ENCODE results near the gene STK16.

STK16 gene

GRCh38 chr2:219205981-219206327 lies 39.3 kb upstream of the STK16 start:
- peaks cover 21 to 34% (median 29%) of the 10 kb centered on the region in 11 experiments; a peak in 21 of 22 replicates for H3K36me3 ChIP-seq
- H4K20me1 ChIP-seq, result peaks cover 0 to 25% (median 6%) of the 10 kb centered on the region in 11 experiments; a peak in 8 of 22 replicates
- no peaks in the 10 kb centered on the region for H3K27me3 ChIP-seq
- peak overlapping the region; percentile 37 to 81 (median 76) for H3K27ac ChIP-seq
- H3K4me1 ChIP-seq, result peaks cover 40 to 48% (median 44%) of the 10 kb centered on the region in 10 experiments
- H3K4me3 ChIP-seq, result peak overlapping the region; percentile 51 to 74 (median 62)
- H3K9ac ChIP-seq, result peak overlapping the region; percentile 74 to 84 (median 77)
- peaks cover 0 to 5% (median 0%) of the 10 kb centered on the region in 11 experiments; a peak in 2 of 22 replicates for H3K9me3 ChIP-seq (replicated peaks in 1 of 11)
- H3K4me2 ChIP-seq, result peak overlapping the region; percentile 66 to 96 (median 88)
- TF ChIP-seq Cebpa-rat (IDR thresholded peaks at IDR 0.05), result no peak

- Histone ChIP-seq H3K27me3 (no peaks in the 10 kb centered on the region), H3K4me1 (peaks cover 40 to 51% (median 45%) of the 10 kb centered on the region in 10 experiments), H3K4me3 (peak within 1 kb of the TSS; percentile 51 to 74 (median 62)), H4K20me1 (peaks cover 0 to 25% (median 6%) of the 10 kb centered on the region in 11 experiments; a peak in 9 of 22 replicates), H3K4me2 (peak within 1 kb of the TSS; percentile 90 to 97 (median 95)), H3K27ac (peak within 1 kb of the TSS; percentile 65 to 81 (median 76)), H3K9me3 (replicated peaks in 1 of 11) (peaks cover 0 to 5% (median 0%) of the 10 kb centered on the region in 11 experiments; a peak in 2 of 22 replicates), H3K9ac (peak within 1 kb of the TSS; percentile 74 to 84 (median 77)), H3K36me3 (peaks cover 21 to 40% (median 32%) of the 10 kb centered on the region in 11 experiments; a peak in 21 of 22 replicates)
- TF ChIP-seq Cebpa-rat (IDR thresholded peaks at IDR 0.05), result no peak
Measured at GRCh38 chr2:219206328-219207133, 38.7 kb upstream of the STK16 start, which contains the start of gene ZFAND2B. Gene ZFAND2B (plus strand): TSS chr2:219206782. CDS start chr2:219206988, 206 bp downstream.

GRCh38 chr2:219207134-219207883 lies 38.0 kb upstream of the STK16 start:
- Histone ChIP-seq H3K4me2 (peak overlapping the region; percentile 86 to 97 (median 95)), H3K4me1 (peaks cover 40 to 51% (median 45%) of the 10 kb centered on the region in 10 experiments), H3K9ac (peak overlapping the region; percentile 74 to 84 (median 77); a peak in 20 of 22 replicates), H3K27ac (peak overlapping the region in 10 of 11 experiments; percentile 18 to 80 (median 70); a peak in 12 of 22 replicates), H3K36me3 (peaks cover 21 to 44% (median 36%) of the 10 kb centered on the region in 11 experiments), H3K9me3 (replicated peaks in 1 of 11) (peaks cover 0 to 5% (median 0%) of the 10 kb centered on the region in 11 experiments; a peak in 2 of 22 replicates), H3K27me3 (no peaks in the 10 kb centered on the region), H3K4me3 (peak overlapping the region; percentile 51 to 74 (median 62)), H4K20me1 (peaks cover 0 to 25% (median 6%) of the 10 kb centered on the region in 11 experiments; a peak in 9 of 22 replicates)
- no peak for TF ChIP-seq Cebpa-rat (IDR thresholded peaks at IDR 0.05)

- Histone ChIP-seq H4K20me1 (peaks cover 0 to 28% (median 6%) of the 10 kb centered on the region in 11 experiments; a peak in 10 of 22 replicates), H3K9me3 (replicated peaks in 1 of 11) (peaks cover 0 to 5% (median 0%) of the 10 kb centered on the region in 11 experiments; a peak in 2 of 22 replicates), H3K27me3 (no peaks in the 10 kb centered on the region), H3K36me3 (peaks cover 26 to 52% (median 44%) of the 10 kb centered on the region in 11 experiments), H3K27ac (peak overlapping the region in 4 of 11 experiments; percentile 43 to 80 (median 62); a peak in 2 of 22 replicates), H3K9ac (peak overlapping the region; percentile 74 to 84 (median 77); a peak in 19 of 22 replicates), H3K4me1 (peaks cover 40 to 51% (median 45%) of the 10 kb centered on the region in 10 experiments), H3K4me3 (peak overlapping the region in 6 of 10 experiments; percentile 59 to 74 (median 64); a peak in 8 of 20 replicates), H3K4me2 (peak overlapping the region; percentile 86 to 97 (median 95))
- TF ChIP-seq Cebpa-rat (IDR thresholded peaks at IDR 0.05), result no peak
Measured at GRCh38 chr2:219207884-219208740, 37.2 kb upstream of the STK16 start.

GRCh38 chr2:219209236-219210195 lies 35.8 kb upstream of the STK16 start:
- peak overlapping the region; percentile 2 to 84 (median 48); a peak in 19 of 22 replicates for H3K9ac ChIP-seq
- no peaks in the 10 kb centered on the region for H3K27me3 ChIP-seq
- H4K20me1 ChIP-seq, result peaks cover 0 to 41% (median 6%) of the 10 kb centered on the region in 11 experiments; a peak in 11 of 22 replicates
- peaks cover 0 to 2% (median 0%) of the 10 kb centered on the region in 11 experiments; a peak in 2 of 22 replicates for H3K9me3 ChIP-seq (replicated peaks in 1 of 11)
- peak overlapping the region; percentile 22 to 97 (median 48) for H3K4me2 ChIP-seq
- H3K4me1 ChIP-seq, result peaks cover 40 to 51% (median 45%) of the 10 kb centered on the region in 10 experiments
- H3K4me3 ChIP-seq, result no peak overlapping the region
- peaks cover 27 to 66% (median 58%) of the 10 kb centered on the region in 11 experiments for H3K36me3 ChIP-seq
- H3K27ac ChIP-seq, result peak overlapping the region in 8 of 11 experiments; percentile 32 to 63 (median 51); a peak in 16 of 22 replicates
- no peak for TF ChIP-seq Cebpa-rat (IDR thresholded peaks at IDR 0.05)

- no peaks in the 10 kb centered on the region for H3K9me3 ChIP-seq (replicated peaks in 1 of 11)
- H3K9ac ChIP-seq, result peak overlapping the region in 10 of 11 experiments; percentile 20 to 84 (median 50); a peak in 16 of 22 replicates
- peak overlapping the region; percentile 22 to 97 (median 48) for H3K4me2 ChIP-seq
- peaks cover 40 to 51% (median 45%) of the 10 kb centered on the region in 10 experiments for H3K4me1 ChIP-seq
- no peak overlapping the region for H3K4me3 ChIP-seq
- peaks cover 0 to 46% (median 6%) of the 10 kb centered on the region in 11 experiments; a peak in 11 of 22 replicates for H4K20me1 ChIP-seq
- H3K27ac ChIP-seq, result peak overlapping the region in 8 of 11 experiments; percentile 32 to 63 (median 51); a peak in 15 of 22 replicates
- H3K27me3 ChIP-seq, result no peaks in the 10 kb centered on the region
- no peak for TF ChIP-seq Cebpa-rat (IDR thresholded peaks at IDR 0.05)
- H3K36me3 ChIP-seq, result peaks cover 31 to 74% (median 63%) of the 10 kb centered on the region in 11 experiments
Measured at GRCh38 chr2:219210196-219210885, 34.9 kb upstream of the STK16 start.

Measured in BLaER1 treated with 17β-estradiol and CSF1 and Interleukin-3, amounts not matched to agents 10 nM and 100 nM (cell line).